GM21737 (cell line): ENCODE data around the gene ATG4D.

Experiments used
- ATAC-seq: cut with Tn5 transposase; IDR thresholded peaks from one replicate; pipeline ENCODE4 v1.9.1; 2021; ENCODE audit warnings: mild to moderate bottlenecking, moderate library complexity; ENCODE audit not compliant: unreplicated experiment

The ATG4D gene

GRCh38 chr19:10574462-10574861, 30.8 kb downstream of the ATG4D start:
- no peak for ATAC-seq

GRCh38 chr19:10575011-10575716, 31.5 kb downstream of the ATG4D start:
- no peak for ATAC-seq

GRCh38 chr19:10577951-10578350, 34.2 kb downstream of the ATG4D start:
- ATAC-seq: no peak

- no peak for ATAC-seq
Measured at GRCh38 chr19:10580979-10581631, 37.4 kb downstream of the ATG4D start.

- ATAC-seq: no peak
Measured at GRCh38 chr19:10582091-10582490, 38.4 kb downstream of the ATG4D start.

- ATAC-seq: no peak
Measured at GRCh38 chr19:10583036-10583776, 39.5 kb downstream of the ATG4D start.

- ATAC-seq: no peak
Measured at GRCh38 chr19:10586396-10586795, 42.7 kb downstream of the ATG4D start.

GRCh38 chr19:10587022-10587838, 43.5 kb downstream of the ATG4D start, which contains the start of gene AP1M2:
TSS of gene AP1M2 (minus strand) at chr19:10587312. CDS start at chr19:10587231, 81 bp downstream.
- no peak for ATAC-seq

- no peak for ATAC-seq
Measured at GRCh38 chr19:10587839-10588150, 44.1 kb downstream of the ATG4D start.

- ATAC-seq: no peak
Measured at GRCh38 chr19:10593148-10593547, 49.4 kb downstream of the ATG4D start.

- no peak for ATAC-seq
Measured at GRCh38 chr19:10593820-10594637, 50.3 kb downstream of the ATG4D start.

GRCh38 chr19:10600149-10600548, 56.4 kb downstream of the ATG4D start:
- ATAC-seq: no peak

- no peak for ATAC-seq
Measured at GRCh38 chr19:10601999-10602329, 58.3 kb downstream of the ATG4D start.

- peak; percentile 54 for ATAC-seq
Measured at GRCh38 chr19:10602330-10603083, 58.8 kb downstream of the ATG4D start.
